ENCODE results near the gene CLASP1.

DNA sequence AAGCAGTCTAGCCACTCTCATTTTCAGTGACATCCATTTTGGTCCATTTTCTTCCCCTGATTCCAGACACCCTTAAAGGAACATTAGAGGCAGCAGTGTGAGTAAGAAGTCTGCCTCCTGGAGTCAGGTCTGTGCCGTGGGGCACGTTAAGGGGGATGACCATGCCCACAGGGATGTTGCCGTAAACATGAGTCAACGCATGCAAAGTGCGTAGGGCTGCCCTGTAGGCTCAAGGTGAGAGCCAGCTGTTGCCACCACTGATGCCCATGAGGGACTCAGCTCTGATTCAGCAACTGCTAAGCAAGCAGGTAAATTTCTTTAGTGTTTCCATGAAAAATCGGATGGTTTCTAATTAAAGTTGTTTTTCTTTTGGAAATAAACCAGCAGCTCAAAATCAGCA lies 302.9 kb downstream of the CLASP1 start:
- TF ChIP-seq EZH2 (IDR thresholded peaks at IDR 0.05; ENCODE audit: borderline replicate concordance): no peak
- TF ChIP-seq, protein P1, sequence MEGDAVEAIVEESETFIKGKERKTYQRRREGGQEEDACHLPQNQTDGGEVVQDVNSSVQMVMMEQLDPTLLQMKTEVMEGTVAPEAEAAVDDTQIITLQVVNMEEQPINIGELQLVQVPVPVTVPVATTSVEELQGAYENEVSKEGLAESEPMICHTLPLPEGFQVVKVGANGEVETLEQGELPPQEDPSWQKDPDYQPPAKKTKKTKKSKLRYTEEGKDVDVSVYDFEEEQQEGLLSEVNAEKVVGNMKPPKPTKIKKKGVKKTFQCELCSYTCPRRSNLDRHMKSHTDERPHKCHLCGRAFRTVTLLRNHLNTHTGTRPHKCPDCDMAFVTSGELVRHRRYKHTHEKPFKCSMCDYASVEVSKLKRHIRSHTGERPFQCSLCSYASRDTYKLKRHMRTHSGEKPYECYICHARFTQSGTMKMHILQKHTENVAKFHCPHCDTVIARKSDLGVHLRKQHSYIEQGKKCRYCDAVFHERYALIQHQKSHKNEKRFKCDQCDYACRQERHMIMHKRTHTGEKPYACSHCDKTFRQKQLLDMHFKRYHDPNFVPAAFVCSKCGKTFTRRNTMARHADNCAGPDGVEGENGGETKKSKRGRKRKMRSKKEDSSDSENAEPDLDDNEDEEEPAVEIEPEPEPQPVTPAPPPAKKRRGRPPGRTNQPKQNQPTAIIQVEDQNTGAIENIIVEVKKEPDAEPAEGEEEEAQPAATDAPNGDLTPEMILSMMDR (IDR thresholded peaks at IDR 0.05; ENCODE audit: poor library complexity): no peak
- no peak for TF ChIP-seq EZH2phosphoT487 (IDR thresholded peaks at IDR 0.05; ENCODE audit: low read depth, severe bottlenecking, unreplicated experiment)

Data from hepatocyte (in vitro differentiated cells).